Hepatic stellate cell (primary cell): ENCODE measurements around the gene CACFD1.
"Not testable (repeated sequence)": the region's sequence is repeated elsewhere in the genome, so short reads cannot be mapped to it uniquely, and the experiment has no call there.

ENCODE experiments used
- DNase-seq: peaks from one replicate; pipeline ENCODE4 v3.0.0; 2011; ENCODE audit warnings: low spot score

CACFD1 gene

DNA sequence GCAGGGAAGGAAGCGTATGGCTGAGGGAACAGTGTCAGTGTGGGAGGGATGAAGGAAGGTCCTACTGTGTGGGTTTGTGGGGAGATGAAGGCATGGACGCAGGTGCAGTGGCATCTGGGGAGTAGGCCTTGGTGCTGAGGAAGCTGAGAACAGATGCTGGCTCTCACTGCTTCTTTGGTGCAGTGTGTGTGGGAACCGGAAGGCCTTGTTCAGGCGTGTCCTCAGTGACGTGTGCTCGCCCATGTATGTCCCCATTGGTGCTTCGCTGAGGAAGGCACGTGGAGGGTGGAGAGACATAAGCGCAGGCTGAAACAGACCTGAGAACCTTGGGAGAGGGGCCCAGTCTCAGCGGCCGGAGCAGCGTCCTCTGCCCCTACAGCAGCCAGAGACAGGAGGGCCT, 18.9 kb upstream of the CACFD1 start:
- DNase-seq, result no peak

DNA sequence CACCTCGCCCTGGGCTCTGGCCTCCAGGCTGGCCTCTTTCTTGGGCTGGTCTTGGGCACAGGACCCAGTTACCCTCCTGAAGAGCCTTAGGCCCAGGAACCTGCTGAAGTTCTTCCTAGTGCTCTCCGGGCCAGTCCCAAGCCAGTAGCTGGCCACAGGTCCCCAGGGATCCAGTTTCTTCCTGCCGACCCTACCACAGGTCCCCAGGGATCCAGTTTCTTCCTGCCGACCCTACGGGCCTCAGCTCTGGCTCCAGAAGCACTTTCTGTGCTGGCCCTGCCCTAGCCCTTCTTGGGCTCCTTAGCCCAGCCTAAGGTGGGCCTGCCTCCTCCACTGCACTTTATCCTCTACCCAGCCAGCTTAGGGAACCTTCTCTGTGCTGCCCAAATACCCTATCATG, 18.2 kb upstream of the CACFD1 start:
- no peak for DNase-seq

DNA sequence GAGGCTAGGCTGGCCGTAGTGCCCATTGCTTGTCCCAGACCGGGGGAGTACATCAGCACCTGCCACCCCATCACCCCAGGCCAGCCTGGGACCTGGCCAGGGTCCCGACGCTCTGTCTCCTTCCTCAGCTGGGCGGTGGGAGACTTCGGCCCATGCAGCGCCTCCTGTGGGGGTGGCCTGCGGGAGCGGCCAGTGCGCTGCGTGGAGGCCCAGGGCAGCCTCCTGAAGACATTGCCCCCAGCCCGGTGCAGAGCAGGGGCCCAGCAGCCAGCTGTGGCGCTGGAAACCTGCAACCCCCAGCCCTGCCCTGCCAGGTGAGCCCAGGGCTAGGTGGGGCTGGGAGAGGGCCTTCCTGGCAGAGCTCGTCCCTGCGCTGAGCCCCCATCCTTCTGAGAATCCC, 16.5 kb upstream of the CACFD1 start:
- DNase-seq, result no peak

DNA sequence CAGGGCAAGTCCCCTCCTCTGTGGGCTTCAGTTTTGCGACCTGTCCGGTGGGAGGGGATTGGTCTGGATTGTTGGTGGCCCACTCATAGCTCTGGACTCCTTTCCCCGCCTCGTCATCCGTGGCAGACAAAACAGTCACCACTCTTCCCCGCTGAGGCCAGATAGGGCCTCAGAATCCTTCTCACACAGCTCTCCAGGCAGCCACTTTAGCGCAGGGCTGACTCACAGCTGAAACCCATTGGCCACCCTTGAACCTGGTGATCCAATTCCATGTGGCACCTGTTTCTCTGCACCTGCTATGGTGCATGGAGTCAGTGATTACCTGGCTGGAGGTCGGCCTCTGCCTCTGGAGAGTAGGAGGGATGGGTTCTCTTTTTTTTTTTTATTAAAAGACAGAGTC, 15.8 kb upstream of the CACFD1 start:
- peak; percentile 47 for DNase-seq

DNA sequence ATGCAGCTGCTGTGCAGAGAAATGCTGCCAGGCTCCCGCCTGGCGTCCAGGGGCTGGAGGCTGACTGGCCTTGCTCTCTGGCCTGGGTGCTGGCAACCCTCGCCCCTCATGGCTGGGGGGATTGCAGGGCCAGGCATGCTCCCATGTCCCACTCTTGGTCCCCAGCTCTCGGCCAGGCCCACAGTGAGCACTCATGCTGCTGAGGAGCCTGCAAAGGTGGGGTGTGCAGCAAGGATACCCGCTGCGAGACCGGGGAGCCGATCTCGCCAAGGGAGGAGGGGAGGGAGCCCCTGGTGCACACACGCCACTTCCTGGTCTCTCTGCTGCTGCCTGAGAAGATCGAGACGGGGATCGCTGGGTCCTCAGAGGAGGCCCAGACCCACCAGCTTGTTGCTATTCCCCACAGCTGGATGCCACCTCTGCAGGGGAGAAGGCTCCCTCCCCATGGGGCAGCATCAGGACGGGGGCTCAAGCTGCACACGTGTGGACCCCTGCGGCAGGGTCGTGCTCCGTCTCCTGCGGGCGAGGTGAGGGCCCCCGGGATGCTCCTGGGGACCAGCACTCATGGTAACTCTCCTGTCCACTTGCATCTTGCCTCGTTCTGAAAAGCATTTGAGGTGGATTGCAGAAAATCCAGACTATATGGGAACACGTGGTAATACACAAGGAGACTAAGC, 14.3 kb upstream of the CACFD1 start:
- DNase-seq, result no peak

DNA sequence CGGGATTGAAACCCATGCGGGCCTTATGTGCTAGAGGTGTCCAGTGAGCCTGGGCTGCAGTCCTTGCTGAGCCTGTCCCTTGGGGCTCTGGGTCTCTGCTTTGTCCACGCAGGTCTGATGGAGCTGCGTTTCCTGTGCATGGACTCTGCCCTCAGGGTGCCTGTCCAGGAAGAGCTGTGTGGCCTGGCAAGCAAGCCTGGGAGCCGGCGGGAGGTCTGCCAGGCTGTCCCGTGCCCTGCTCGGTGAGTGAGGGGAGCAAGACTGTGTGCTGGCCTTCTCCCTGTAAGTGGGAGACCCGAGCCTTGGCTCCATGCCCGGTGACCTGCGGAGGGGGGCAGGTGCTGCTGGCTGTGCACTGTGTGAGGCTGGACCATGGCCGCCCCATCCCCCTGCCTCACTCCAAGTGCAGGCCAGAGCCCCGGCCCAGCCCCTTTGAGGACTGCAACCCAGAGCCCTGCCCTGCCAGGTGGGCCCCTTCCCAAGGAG, 11.2 kb upstream of the CACFD1 start:
- DNase-seq, result no peak

DNA sequence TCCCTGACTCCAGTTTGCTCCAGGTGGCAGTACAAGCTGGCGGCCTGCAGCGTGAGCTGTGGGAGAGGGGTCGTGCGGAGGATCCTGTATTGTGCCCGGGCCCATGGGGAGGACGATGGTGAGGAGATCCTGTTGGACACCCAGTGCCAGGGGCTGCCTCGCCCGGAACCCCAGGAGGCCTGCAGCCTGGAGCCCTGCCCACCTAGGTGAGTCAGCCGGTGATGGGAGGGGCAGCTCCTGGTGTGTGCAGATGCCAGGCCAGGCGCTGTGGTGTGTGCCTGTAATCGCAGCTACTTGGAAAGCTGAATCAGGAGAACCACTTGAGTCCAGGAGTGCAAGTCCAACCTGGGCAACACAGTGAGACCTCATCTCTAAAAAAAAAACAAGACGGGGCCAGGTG, 10.0 kb upstream of the CACFD1 start:
- DNase-seq, result no peak

DNA sequence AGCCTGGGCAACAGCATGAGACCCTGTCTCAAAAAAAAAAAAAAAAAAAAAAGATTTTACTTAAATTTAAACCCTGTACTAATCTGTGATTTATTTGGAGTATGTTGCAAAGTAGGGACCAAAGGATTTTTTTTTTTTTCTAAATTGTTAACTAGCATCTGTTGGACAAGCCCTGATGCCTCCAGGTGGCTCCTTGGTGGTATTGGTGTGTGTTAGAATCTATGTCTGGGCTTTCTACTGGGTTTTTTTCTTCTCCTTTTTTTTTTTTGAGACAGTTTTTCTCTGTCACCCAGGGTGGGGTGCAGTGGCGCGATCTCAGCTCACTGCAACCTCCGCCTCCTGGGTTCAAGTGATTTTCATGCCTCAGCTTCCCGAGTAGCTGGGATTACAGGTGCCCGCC, 7.9 kb upstream of the CACFD1 start:
- DNase-seq, result not testable (repeated sequence)

DNA sequence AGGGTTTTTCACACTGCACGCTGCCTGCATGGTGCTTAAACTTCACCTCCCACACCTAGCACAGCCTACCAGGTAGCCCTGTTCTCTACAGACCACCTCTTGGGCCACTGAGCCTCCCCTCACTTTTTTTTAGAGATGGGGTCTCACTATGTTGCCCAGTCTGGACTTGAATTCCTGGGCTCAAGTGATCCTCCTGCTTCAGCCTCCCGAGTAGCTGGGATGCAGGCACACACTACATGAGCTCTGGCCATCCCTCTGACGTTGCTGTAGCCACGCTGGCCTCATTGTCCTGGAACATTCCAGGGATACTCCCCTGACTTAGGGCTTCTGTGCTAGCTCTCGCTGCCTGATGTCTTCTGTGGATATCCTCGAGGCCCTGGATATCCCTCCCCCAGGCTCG, 7.2 kb upstream of the CACFD1 start:
- DNase-seq, result no peak

DNA sequence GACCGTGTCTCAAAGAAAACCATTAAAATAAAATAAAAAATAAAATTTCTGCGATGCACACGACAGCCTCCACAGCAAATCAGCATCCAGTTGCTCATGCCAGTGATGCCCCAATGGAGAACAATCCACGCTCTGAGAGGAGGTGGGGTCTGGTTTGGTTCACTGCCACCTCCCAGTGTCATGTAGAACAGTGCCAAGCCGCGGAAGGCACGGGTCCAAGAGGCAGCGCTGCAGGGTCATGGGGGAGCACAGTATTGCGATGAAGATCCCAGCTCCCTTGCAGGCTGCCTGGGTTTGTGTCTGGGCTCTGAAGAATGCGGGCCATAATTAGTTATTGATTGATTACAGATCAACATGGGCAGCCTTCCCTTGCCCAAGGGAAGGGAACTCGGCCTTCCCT, 6.1 kb upstream of the CACFD1 start:
- no peak for DNase-seq

DNA sequence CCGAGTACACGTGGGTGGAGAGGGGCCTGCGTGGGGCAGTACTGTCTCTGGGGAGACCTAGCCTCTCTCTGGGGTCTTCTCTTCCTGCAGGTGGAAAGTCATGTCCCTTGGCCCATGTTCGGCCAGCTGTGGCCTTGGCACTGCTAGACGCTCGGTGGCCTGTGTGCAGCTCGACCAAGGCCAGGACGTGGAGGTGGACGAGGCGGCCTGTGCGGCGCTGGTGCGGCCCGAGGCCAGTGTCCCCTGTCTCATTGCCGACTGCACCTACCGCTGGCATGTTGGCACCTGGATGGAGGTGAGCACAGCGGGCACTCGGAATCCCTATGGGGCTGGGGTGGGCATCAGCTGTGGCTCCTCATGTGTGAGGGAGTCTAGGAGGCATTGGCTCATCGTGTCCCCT, 5.5 kb upstream of the CACFD1 start:
- DNase-seq, result no peak

DNA sequence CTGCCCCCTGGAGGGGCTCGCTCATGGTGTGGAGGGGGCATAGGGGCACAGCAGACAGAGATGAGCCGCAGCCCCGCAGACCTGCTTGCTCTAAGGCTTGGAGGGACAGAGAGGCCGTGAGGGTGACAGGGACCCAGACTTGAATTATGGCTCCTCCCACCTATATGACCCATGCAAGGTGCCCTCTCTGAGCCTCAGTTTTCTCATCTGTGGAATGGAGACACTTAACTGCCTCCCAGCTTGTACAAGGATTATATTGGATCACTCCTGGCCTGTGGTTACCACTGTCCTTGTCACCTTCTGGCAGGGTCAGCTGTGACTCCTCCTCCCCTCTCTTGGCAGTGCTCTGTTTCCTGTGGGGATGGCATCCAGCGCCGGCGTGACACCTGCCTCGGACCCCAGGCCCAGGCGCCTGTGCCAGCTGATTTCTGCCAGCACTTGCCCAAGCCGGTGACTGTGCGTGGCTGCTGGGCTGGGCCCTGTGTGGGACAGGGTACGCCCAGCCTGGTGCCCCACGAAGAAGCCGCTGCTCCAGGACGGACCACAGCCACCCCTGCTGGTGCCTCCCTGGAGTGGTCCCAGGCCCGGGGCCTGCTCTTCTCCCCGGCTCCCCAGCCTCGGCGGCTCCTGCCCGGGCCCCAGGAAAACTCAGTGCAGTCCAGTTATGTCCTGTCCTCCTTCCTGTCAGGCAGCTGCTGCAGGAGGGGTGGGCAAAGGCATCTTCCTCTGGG, 4.7 kb upstream of the CACFD1 start:
- DNase-seq, result no peak

DNA sequence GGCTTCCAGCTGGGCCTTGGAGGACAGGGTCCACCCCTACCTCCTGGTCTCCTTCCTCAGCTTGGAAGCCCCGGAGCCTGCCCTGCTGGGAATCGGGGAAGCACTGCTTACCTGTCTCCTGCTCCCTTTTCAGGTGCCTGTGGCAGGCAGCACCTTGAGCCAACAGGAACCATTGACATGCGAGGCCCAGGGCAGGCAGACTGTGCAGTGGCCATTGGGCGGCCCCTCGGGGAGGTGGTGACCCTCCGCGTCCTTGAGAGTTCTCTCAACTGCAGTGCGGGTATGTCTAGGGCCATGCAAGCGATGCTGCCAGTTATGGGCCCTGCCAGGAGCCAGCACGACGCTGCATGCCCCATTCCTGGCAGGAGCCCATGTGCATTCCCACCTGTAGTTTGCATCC, 3.8 kb upstream of the CACFD1 start:
- no peak for DNase-seq

DNA sequence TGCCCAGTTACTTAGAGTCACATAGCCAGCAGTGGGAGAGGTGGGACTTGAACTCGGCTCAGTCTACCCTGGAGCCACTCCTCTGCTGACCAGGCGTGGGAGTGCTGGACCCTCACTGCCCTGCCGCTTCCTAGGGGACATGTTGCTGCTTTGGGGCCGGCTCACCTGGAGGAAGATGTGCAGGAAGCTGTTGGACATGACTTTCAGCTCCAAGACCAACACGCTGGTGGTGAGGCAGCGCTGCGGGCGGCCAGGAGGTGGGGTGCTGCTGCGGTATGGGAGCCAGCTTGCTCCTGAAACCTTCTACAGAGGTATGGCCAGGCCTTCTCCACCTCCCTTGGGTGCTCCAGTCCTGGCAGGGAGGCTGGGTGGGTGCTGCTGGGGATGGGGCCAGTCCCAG, 3.4 kb upstream of the CACFD1 start:
- DNase-seq, result no peak

DNA sequence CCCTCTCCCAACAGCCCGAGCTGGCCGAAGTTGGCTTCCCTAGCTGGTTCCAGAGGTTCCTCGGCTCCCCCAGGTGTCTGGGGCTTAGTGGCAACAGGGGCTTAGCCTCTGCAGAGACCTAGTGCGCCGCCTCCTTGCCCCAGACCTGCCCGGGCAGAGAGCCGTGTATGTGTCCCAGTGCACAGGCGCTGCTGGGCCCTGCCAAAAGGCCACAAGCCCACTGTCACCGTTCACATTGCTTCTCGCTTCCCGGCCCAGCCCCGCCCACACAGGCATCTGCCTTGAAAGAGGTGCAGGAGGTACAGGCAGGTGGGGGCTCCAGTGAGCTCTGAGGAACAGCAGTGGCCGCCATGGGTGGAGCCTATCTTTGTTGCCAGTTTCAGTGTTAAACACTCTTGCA, 2.5 kb upstream of the CACFD1 start:
- DNase-seq, result no peak

DNA sequence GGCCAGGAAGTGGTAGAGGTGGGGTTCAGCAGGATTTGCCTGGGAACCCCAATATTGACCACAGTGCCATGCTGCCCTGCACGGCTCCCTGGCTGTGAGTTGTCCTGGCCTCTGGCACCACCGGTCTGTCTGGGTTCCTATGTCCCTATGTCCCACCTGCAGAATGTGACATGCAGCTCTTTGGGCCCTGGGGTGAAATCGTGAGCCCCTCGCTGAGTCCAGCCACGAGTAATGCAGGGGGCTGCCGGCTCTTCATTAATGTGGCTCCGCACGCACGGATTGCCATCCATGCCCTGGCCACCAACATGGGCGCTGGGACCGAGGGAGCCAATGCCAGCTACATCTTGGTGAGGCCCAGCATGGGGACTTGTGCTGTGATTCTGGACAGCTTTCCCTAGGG, 2.0 kb upstream of the CACFD1 start:
- DNase-seq, result no peak

DNA sequence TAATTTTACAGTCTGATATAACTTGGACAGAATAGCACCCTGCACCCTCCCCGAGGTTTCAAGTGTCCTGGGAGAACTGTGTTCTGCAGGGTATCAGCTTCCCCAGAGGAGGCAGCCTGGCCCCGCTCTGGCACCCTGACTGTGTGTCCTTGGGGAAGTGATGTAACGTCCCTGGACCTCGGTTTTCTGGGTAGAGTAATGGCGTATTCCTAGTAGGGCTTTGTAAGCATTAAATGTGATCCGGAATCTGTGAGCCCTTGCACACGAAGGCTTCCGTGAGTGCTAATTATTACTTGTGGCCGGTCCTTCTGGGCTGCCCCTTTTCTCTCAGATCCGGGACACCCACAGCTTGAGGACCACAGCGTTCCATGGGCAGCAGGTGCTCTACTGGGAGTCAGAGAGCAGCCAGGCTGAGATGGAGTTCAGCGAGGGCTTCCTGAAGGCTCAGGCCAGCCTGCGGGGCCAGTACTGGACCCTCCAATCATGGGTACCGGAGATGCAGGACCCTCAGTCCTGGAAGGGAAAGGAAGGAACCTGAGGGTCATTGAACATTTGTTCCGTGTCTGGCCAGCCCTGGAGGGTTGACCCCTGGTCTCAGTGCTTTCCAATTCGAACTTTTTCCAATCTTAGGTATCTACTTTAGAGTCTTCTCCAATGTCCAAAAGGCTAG, 1.0 kb upstream of the CACFD1 start:
- no peak for DNase-seq

DNA sequence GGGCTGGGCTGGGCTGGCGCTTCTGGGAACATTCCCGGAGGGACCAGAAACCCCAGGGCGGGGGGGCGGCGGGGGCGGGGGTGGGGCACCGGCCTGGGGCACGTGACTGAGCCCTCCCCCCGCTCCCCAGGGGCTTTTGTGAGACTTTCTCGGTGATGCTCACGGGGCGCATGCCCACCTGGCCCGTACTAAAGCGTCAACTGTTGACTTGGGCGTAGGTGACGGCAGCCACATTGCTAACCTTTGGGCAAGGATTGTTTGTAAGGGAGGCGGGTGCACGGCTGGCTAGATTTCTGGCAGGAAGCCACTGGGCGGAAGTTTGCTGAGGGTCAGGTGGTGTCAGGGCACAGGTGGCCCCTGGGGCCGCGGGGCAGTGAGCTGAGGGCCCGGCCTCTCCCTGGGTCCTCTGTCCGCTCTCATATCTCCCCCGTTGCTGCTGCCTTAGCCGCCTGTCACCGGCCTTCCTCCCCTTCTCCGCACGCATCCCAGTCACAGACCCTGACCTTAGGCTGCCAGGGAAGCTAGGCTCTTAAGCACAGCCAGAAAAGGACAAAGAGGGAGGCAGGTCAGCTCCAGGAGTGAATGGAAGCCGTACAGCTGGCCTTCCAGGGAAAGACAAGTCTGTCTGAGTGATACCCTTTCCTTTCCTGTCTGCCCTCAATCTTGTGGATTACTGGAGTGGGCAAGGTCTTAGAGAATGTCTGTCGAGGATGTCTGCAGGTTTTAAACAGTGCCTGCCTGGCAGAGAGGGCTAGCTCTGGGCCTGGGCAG, 812 bp downstream of the CACFD1 start:
- no peak for DNase-seq

DNA sequence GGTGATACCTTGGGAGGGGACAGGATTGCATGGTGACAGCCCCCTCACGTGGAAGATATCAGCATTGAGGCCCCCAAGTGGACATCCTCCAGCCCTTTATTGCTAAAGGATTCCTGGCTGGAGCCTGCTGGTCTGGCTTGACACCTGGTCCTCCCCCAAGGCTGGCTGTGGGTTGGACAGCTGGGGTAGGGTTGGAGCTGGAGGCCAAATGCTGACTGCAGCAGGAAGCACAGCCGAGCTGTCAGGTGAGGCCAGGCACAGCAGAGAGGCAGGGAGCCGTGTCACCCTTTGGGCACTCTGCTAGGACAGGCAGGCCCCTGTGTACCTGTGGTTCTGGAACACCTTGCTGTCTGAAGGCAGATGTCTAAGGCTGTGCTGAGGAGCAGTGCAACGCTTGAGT, 2.2 kb downstream of the CACFD1 start:
- DNase-seq, result no peak

DNA sequence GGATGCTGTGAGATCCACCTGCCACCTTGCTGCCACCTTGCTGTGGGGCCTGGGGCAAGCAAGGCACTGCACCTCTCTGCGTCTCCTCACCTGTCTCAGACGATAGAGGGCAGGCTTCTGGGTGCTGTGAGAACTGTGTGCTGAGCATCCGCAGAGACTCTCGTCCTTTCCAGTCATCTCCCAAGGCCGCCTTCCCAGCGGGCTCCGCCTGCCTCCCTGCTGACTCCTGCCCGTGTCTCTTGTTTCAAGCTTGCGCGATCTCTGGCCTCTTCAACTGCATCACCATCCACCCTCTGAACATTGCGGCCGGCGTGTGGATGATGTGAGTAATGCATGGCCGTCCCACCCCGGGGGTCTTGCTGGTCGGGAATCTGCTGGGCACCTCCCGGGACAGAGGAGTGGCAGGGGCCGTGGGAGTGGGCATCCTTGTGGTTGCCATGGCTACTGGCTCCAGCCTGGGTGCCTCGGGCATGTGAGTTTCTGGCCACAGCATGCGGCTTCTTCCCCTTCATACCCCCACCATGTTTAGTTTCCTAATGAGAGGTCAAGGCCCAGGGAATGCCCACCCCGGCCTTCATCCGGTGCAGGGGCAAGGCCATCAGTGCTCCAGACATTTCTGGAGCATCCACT, 3.6 kb downstream of the CACFD1 start:
- DNase-seq, result no peak

DNA sequence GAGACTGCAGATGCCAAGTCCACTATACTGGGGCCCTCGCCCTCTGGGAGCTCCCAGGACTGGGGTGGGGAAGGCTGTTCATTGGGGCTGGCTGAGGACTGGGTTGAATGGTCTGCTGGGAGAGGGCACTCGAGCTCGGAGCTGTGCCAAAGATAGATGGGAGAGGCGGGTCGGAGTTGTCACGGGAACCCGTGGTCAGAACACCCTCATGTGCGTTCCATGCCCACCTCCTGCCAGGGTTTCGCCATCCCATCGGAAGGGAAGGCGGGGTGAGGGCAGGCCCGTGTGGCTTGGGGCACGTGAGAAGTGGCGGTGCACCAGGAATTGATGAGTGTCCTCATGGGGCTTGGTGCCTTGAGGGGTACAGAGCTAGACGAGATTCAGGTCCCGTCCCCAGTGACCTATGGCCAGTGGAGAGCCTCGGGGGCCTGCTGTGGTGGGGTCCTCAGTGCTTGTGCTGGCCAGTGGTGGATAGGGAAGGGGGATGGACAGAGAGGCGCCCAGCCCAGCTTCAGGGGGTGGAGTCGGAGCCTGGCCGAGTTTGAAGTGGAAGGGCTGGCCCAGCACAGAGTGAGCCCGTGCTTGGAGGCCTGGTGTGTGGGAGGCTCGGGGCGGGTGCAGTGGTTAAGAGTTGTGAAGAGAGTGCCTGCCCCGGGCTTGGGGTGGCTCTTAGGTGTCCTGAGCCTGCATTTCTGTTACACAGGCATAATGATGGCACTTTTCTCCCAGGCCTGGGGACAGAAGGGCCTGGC, 4.3 kb downstream of the CACFD1 start:
- no peak for DNase-seq
